K562 (cell line): ENCODE measurements around the gene LYPD4. TPM values are rescaled to one million over a fixed set of nuclear protein-coding genes. Genes with fewer than 3 reads are reported as not detected.
A peak's percentile ranks its signal among the peaks of the same experiment; 100 is the strongest.

Source experiments
- CCAR2 ChIP-seq: fragments of 200-400 bp; formaldehyde crosslinking; IDR thresholded peaks from 2 replicates; pipeline ENCODE4 v1.6.1; 2017; ENCODE audit warnings: mild to moderate bottlenecking, low read depth, low read length
- CCNT2 ChIP-seq: IDR thresholded peaks from 2 replicates; pipeline ENCODE4 v1.6.1; 2011; ENCODE audit warnings: borderline replicate concordance, low read depth, mild to moderate bottlenecking, moderate library complexity, mixed read lengths, low read length; ENCODE audit not compliant: insufficient read length; ENCODE audit errors: extremely low read depth
- CREB3 ChIP-seq: fragments of 450-650 bp; conservative IDR thresholded peaks from 2 replicates; pipeline ENCODE4 v1.6.1; 2016; ENCODE audit warnings: missing genetic modification characterization, low read depth, mild to moderate bottlenecking, missing compliant biosample characterization, moderate library complexity
- GMEB1 ChIP-seq: fragments of 250-450 bp; sonication (Bioruptor Pico); IDR thresholded peaks from 2 replicates; pipeline ENCODE4 v1.4.0; 2020; ENCODE audit warnings: mild to moderate bottlenecking
- MNT ChIP-seq, 2 experiments: fragments of 450-650 bp; conservative IDR thresholded peaks; 2 replicates each; pipeline ENCODE4 v1.6.1; 2017; ENCODE audit warnings: mild to moderate bottlenecking in 2 of 2, moderate library complexity in 2 of 2
- MTA3 ChIP-seq: fragments of 450-650 bp; formaldehyde crosslinking; IDR thresholded peaks from 2 replicates; pipeline ENCODE4 v1.6.1; 2017; ENCODE audit warnings: mild to moderate bottlenecking, borderline replicate concordance
- SAFB2 ChIP-seq: fragments of 200-400 bp; formaldehyde crosslinking; IDR thresholded peaks from 2 replicates; pipeline ENCODE4 v1.6.1; 2018; ENCODE audit warnings: borderline replicate concordance, low read length, low read depth, moderate library complexity; ENCODE audit not compliant: severe bottlenecking
- TAF15 ChIP-seq: fragments of 200-400 bp; formaldehyde crosslinking; IDR thresholded peaks from 2 replicates; pipeline ENCODE4 v1.6.1; 2017; ENCODE audit warnings: mild to moderate bottlenecking, low read depth, low read length, moderate library complexity
- TAL1 ChIP-seq: fragments of 450-650 bp; IDR thresholded peaks from 2 replicates; pipeline ENCODE4 v1.6.1; 2016; ENCODE audit warnings: mild to moderate bottlenecking
- ZNF239 ChIP-seq: fragments of 250-450 bp; sonication (Bioruptor Pico); IDR thresholded peaks from 2 replicates; pipeline ENCODE4 v1.4.0; 2020; ENCODE audit warnings: mild to moderate bottlenecking
- ZNF584 ChIP-seq: fragments of 200-800 bp; sonication (Bioruptor generic); IDR thresholded peaks from 2 replicates; pipeline ENCODE4 v1.6.1; 2016; ENCODE audit warnings: low read depth, mild to moderate bottlenecking, missing genetic modification characterization, missing compliant biosample characterization
- ZSCAN29 ChIP-seq: fragments of 450-650 bp; IDR thresholded peaks from 2 replicates; pipeline ENCODE4 v1.6.1; 2017
- polyA plus RNA-seq, 8 experiments: library from polyadenylated mRNA; depleted of rRNA in 4 of 8; stranded (reverse) in 5 of 8; unstranded in 3 of 8; fragments of >200 nt; fragmentation: Nextera tagmentation in 2 of 8; fragmentation: Illumina TruSeq in 1 of 8; extraction: Ambion mirVana in 2 of 8; extraction: Trizol in 1 of 8; gene quantifications; 2 replicates each; pipeline versions ENCODE4 v1.2.1 to v1.2.3, GENCODE V29; 2011 to 2014; ENCODE audit warnings: inconsistent platforms in 1 of 8, missing spikeins in 1 of 8
- total RNA-seq, 7 experiments: library from RNA; depleted of rRNA in 6 of 7; stranded (reverse); fragments of >200 nt in 6 of 7; fragmentation: Illumina TruSeq in 2 of 7; extraction: Trizol in 2 of 7; gene quantifications; 2 replicates each; pipeline versions ENCODE4 v1.2.1 to v1.2.3, GENCODE V29; 2011 to 2021; ENCODE audit warnings: low replicate concordance in 1 of 7

LYPD4 gene
- total and polyA plus RNA-seq, 9 of the 15 experiments (the other 6 are each of a cell fraction or from before 2014, with no cell fraction given): 0.11 TPM; not detected in 8

GRCh38 chr19:41859618-41860418 is 15.3 kb upstream of the LYPD4 start, which contains the start of gene RPS19 (continued):
- TF ChIP-seq CREB3 (tag): no peak
- TF ChIP-seq ZNF584: peak; percentile 32; the same call in 1 of the 2 replicates
- no peak for TF ChIP-seq TAL1
- peak; percentile 89 for TF ChIP-seq GMEB1 (CRISPR knock-in tag)
- TF ChIP-seq ZSCAN29: no peak
- TF ChIP-seq TAF15: no peak
- no peak for TF ChIP-seq CCAR2
- peak; percentile 78 to 88 for TF ChIP-seq MNT (conservative IDR thresholded peaks at IDR 0.05)
- peak; percentile 96 for TF ChIP-seq MTA3
- TF ChIP-seq CCNT2: peak; percentile 43
- no peak for TF ChIP-seq ZNF239 (CRISPR knock-in tag)
- no peak for TF ChIP-seq SAFB2
